Renal pelvis (tissue), 4 donors: ENCODE results near the gene MCOLN2. TPM values are rescaled to one million over a fixed set of nuclear protein-coding genes. Genes with fewer than 3 reads are reported as not detected.
"Not testable (repeated sequence)": the region's sequence is repeated elsewhere in the genome, so short reads cannot be mapped to it uniquely, and the experiment has no call there.

Experiments used
- DNase-seq: peaks from one replicate; pipeline ENCODE4 v3.0.0-alpha.2; 2013
- polyA plus RNA-seq, 3 donors: library from polyadenylated mRNA; unstranded; fragments of 120-200 nt; gene quantifications; one replicate each; pipeline ENCODE4 v1.2.1, GENCODE V29; 2013; ENCODE audit not compliant: insufficient read length in 3 of 3

Gene MCOLN2
- polyA plus RNA-seq, 3 donors, result 0.97 to 4.2 (median 1.5) TPM

GRCh38 chr1:84944767-84945486 lies 52.0 kb downstream of the MCOLN2 start:
- DNase-seq, result peak; percentile 93

- no peak for DNase-seq
Measured at GRCh38 chr1:84941843-84942242, 55.1 kb downstream of the MCOLN2 start.

DNA sequence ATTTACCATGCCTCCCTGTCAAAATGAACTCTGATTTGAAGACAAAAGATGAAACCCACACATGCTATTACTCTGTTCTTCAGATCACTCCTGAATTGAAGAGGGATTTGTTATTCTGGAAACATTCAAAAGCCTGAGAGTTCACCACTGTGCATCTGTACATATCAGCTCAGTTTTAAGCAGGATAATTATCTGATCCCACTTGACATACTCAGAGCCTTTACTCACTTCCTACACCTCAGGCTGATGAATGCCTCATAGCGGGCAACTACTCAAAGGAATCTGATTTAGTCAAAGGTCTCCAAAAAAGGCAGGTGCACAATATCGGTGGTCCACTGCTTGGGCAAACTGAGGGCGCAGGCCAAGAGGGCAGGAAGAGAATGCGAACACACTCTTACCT lies 56.4 kb downstream of the MCOLN2 start:
- no peak for DNase-seq

DNA sequence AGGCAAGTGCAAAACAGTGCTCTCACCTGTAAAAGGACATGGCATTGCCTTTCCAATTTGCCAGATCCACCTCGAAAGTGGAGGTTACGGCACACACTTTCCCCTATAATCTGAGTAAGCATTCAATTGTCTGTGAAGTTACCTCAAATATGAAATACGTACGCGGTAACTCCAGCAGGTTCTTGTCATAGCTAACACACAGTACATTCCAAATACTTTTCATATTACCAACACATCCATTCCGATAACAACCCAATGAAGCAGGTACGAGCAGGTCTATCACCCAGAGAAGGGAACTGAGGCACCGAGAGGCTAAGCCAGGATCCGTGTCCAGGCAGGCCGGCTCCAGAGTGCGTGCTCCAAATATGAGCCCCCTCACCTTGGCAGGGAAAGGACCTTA lies 57.2 kb downstream of the MCOLN2 start:
- no peak for DNase-seq

DNA sequence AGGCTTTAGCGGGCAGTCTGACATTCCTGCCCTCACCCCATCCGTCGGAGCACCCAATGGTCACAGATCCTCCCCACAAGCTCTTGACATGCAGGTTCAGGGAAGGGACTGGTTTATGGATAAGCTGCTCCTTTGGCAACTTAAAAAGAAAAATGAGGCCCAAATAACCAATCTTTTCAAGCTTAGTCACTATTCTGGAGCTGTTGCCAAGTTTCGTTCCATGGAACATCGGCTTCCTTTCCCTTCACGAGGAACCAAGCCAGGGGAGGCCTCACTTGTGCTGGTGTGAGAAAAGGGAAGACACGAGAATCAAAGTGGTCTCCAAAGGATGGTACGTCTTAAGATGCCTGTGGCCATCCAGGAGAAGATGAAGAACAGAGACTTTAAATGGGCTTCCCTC lies 57.8 kb downstream of the MCOLN2 start:
- no peak for DNase-seq

DNA sequence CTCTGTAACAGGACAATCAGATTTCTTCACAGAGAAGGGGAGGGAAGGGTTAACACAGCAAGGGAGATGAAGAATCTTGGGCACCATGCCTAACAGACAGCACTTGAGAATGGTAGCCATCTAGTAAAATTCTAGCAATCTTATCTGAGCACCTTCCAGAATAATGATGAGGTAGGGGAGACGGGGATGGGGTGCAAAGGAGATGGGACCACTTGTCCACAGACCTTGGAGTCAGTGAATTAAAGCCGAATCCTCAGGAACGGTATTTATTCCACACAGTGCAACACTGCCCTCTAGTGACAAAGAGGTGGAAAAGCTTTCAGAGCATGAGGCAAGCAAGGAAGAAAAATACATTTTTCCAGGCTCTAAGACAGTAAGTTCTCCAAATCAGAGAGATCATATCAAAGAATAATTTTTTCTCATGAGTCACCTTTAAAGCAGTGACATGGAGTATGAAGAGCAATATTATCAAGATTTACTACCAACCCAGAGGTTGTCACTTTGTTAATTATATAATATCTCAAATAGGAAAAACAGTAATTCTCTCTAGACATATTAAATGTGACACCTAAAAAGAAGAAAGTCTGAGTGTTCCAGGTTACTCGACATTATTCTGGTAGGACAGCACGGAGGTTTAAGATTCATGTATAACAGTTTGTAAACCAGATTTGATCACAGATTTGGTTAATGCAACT lies 60.6 kb downstream of the MCOLN2 start:
- DNase-seq, result peak; percentile 79

DNA sequence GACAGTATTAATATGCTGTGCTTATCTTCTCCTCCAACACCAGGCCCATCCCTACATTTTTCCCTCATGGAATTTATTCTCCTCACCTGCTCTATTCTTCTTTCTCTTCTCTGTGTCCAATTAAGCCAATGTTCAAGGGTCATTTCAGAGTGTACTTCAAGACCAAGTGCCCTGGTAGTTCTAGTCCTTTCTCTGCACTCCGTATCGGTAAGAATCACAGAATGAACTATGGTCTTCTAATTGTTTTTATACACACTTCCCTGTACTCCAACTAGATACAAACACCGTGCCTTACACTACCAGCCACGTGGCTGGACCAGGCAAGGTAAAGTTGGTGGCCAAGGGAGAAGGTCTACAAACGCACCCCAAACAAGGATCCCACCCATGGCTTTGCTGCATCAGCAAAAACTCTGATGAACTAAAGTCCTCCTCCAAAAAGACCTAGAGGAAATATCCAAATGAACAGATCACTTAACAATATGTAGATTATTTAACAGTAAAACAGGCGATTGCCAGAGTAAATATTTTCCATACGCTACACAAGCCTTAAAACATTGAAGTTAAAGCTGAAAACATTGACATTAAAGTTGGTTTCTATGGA lies 63.8 kb downstream of the MCOLN2 start:
- no peak for DNase-seq

DNA sequence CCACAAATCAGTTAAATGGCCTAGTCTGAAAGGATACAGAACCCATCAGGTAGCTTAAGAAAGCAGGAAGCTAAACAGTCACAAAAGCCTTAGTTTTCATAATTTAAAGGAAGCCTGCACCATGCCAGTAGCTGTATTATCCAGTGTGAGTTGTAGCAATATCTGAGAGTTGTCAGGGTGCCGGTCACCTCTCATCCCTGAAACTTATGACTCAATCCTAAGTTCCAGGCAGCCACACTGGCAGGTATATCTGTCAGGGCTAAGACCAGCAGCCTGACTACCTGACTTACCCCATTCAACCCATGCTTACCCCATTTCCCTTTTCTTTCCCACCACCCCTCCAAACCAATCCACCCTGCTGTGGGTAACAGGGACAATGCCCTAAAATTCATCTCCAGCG lies 66.1 kb downstream of the MCOLN2 start:
- no peak for DNase-seq

GRCh38 chr1:84930329-84930728 lies 66.6 kb downstream of the MCOLN2 start:
- no peak for DNase-seq

DNA sequence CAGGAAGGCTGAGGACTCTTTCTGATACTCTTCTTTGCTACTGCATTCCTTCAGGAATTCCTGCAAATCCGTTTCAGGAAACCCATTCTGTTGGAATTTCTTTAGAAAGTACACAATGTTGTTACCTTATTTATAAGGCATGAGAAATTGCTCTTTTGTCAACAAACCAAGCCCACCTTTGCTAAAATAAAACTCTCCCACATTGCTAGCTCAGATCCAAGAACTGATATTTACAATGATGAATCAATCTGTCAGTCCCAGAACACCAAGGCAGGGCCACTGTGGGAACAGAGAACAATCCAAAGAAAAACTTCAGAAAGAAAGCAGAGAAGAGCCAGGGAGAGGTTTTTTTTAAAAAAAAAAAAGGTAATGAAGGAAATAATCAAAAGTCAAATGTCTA lies 67.3 kb downstream of the MCOLN2 start:
- DNase-seq, result no peak

DNA sequence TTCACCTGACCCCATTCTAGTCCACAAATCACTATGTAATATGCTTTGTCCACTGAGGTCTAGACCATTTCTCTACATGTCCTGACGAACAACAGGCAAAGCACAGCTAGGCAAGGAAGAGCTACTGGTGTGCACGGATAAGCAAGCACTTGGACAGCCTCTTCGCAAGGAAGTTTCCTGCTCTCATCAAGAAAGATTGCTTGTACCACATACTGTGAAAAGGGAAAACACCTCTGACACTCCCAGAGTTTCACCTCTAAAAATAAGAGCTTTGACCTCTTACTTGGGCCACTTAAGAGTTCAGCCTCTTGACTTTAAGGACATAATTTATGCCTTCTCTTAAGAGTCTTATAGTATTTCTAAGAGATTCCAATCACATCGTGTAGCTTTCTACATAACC lies 67.9 kb downstream of the MCOLN2 start:
- no peak for DNase-seq

DNA sequence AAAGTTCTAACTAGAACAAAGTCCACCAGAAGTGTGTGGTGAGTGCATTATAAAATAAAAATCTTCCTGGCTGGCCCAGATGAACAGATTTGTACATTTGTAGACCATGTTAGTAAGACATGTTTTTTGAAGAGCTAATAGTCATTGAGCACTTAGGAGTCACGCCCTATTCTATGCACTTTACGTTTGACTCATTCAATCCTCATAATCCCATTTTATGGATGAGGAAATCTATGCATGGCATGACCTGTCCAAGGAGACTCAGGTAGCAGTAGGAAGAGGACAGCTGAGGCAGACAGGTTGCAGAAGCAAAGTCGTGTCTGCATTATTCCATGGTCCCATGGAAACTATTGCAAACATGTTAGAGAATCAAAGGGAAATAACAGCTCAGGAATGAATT lies 73.6 kb downstream of the MCOLN2 start:
- no peak for DNase-seq

DNA sequence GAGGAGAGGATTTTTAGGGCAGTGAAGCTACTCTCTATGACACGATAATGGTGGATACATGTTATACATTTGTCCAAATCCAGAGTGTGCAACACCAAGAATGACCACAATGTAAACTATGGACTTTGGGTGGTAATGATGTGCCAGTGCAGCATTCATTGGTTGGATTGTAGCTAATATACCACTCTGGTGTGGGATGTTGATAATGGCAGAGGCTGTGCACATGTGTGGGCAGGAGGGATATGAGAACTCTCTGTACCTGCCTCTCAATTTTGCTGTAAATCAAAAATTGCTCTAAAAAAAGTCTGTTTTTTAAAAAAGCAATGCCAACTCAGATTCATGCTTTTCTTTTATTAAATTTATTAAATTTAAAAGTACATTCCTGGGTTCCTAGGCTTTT lies 76.8 kb downstream of the MCOLN2 start:
- no peak for DNase-seq

GRCh38 chr1:84919461-84919970 lies 77.4 kb downstream of the MCOLN2 start:
- no peak for DNase-seq

DNA sequence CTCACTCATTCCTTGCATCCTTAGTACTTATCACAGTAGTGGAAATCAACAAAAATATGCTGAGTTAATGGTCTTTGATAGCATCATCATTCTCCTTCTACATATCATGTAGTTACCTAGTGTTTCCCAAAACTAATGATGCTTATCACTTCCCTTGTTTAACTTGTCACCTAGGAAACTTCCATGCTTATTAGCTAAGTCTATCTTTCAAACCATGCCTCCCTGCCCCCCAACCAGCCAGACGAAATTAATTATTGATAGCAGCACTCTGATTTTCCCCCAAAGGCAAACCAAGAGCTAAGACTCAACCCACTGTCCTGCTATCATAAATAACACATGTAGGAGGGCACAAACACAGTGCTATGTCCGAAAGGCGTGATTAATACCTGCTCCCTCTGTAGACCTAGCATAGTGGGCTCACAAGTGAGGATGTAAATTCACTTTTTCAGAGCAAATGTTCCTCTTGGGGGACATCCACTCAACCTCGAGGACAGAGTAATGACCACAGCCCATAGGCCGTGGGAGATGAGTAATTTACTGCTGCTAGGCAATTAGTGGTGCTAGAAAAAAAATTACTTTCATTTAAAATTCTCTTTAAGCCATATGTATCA lies 78.1 kb downstream of the MCOLN2 start:
- peak; percentile 43 for DNase-seq

GRCh38 chr1:84916897-84917296 lies 80.0 kb downstream of the MCOLN2 start:
- DNase-seq, result no peak

DNA sequence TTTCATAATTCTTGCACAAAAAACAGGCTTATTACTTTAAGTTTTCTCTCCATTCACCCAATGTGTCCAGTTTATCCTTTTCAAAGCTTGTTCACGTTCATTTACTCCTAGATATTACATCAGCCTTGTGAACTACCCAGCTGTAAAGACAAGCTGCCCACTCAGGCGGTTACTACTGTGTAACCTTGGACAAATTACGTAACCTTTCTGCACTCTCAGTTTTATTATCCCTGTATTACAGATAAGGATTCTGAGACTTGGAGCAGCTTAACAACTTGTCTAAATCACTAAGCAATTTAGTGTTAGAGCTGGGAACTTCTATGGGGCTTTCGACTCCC lies 83.4 kb downstream of the MCOLN2 start:
- no peak for DNase-seq

DNA sequence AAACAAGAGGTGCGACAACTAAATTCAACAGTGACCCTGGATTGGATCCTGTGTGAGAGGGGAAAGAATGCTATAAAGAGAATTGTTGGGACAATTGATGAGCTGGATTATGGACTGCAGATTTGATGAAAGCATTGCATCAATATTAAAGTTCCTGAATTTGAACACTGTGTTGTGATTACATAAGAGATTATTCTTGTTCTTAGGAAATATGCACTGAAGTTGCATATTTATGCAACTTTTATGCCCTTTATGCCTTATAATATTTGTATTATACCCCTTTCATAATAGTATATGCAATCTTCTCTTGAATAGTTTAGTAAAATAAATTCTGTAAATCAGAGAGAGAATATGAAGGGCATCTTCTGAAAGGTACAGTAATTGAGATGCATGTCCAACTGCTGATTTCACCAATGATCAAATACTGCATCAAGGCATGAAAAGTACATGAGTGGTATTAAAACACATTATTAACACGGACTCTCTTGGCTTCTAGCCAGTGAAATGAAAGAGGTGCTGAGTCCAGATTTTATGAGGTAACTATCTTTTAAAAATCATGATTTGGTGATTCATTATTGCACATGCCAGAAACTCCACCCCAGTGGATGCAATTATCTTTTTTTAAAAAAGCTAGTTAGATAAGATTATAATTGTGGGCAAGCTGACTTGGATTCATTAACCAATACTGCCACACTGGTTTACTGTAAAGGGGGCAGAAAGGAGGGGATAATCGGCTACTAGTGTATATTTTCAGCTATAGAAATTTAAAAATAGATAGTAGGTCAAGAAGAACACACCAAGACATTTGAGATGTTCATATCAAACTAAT lies 84.0 kb downstream of the MCOLN2 start:
- DNase-seq, result no peak

DNA sequence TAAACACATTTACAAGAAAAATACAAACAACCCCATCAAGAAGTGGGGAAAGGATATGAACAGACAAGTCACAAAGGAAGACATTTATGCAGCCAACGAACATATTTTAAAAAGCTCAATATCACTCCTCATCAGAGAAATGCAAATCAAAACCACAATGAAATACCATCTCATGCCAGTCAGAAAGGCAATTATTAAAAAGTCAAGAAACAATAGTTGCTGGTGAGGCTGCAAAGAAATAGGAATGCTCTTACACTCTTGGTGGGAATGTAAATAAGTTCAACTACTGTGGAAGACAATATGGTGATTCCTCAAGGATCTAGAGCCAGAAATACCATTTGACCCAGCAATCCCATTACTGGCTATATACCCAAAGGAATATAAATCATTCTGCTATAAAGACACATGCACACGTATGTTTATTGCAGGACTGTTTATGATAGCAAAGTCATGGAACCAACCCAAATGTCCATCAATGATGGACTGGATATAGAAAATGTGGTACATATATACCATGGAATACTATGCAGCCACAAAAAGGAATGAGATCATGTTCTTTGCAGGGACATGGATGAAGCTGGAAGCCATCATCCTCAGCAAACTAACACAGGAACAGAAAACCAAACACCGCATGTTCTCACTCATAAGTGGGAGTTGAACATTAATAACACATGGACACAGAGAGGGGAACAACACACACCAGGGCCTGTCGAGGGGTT lies 88.0 kb downstream of the MCOLN2 start:
- DNase-seq, result not testable (repeated sequence)

DNA sequence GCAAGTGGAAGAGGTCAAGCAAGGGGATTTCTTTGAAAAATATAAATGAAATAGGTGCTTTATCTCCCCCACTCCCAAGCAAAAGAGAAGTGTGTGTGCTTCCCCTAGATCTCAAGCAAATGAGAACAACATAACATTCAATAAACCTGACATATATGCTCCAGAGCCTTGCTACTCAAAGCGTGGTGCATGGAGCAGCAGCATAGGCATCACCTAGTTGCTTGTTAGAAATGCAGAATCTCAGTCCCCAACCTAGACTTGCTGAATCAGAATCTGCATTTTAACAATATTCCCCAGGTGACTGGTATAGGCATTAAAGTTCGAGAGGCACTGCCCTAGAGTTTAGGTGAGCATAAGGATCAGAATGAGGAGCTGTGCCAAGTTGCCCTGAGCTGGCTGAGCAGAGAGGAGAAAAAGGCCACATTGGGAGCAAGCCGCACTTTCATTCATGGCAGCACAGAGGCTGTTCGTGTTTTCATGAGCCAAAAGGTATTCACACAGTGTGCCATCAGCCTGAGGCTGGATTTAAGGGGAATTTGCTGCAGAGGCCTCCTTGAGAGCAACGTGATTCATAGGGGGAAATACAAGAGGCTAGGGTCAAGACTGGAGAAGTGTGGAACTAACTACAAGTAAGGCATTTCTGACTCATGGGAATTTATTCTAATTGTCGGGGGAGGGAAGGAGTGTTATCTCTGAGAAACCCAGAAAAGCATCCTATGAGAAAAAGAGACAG lies 89.7 kb downstream of the MCOLN2 start:
- no peak for DNase-seq
